ENCODE data around the gene MRPL54. TPM values are rescaled to one million over a fixed set of nuclear protein-coding genes. Genes with fewer than 3 reads are reported as not detected.

The MRPL54 gene
- total RNA-seq, 1 experiment from 2014 or later = 46.4 TPM

DNA sequence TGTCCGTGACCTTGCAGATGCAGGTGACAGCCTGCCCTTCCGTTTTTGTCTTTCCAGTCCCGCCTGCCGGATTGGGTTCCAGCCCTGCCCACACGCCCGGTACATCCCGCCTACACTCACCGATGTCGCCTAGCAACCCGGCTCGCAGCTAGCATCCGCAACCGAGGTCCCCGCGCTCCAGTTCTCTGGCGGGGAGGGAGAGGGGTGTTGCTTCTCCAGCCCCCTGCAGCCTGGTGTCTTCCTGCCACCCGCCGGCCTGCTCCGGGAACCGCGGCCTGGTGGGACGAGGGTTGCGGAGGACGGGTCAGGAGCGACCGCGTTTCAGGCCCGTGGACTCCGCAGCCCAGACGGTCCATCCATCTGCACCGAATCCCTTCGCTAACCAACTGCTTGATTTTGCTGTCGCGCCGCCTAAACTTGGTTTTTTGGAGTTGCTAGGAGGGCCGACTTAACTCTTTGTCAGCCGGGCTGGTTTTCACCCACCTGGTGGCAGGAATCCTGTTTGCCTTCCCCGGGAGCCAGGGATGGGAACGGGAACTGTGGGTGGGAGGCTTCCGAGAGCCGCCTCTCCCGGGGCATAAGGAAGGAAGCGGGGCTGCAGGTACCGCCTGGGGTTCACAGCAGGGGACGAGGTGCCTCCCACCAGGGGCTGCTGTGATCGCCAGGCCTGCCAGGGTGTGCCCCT is 39.1 kb downstream of the MRPL54 start:
- Mint-ChIP-seq H3K4me1 (ENCODE audit: low read depth, unreplicated experiment) (no peaks in the 10 kb centered on the region), H3K27ac (ENCODE audit: unreplicated experiment) (no peak overlapping the region)

DNA sequence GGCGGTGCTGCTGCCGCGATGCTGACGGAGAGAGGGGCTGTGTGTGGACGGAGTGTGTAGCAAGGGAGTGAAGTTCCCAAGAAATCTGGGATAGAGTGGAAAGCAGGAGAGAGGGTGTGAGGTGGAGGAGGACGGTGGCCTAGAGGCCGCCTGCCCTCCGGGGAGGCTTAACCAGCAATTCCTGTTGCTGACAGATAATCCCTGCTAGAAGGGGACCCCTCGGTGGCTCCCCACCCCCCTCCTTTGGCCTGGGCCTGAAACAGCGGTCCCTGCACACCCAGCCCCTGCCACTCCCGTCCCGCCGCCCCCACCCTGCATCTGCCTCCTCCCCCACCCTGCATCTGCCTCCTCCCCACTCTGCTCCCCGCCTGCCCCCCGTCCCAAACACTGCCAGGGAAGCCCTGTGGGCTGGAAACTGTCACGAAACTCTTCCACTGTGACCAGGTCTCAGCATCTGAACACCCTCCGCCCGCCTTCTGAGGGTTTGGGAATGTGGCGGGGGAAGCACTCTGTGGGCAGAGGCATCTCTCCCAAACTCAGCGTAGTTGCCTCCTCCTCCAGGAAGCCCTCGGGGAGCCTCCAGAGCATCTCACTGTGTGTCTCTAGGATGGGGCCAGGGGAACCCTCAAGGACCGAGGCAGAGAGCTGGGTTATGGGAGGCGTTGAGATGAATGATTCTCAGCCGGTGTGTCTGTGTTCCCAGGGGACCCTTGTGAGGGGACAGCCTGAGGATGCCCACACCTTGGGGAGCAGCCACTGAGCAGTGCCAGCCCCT is 40.8 kb downstream of the MRPL54 start:
- Mint-ChIP-seq H3K27me3 (ENCODE audit: insufficient read depth, unreplicated experiment) (peaks cover 5% of the 10 kb centered on the region), H3K27ac (ENCODE audit: unreplicated experiment) (no peak overlapping the region), H3K4me1 (ENCODE audit: low read depth, unreplicated experiment) (no peaks in the 10 kb centered on the region), H3K9me3 (ENCODE audit: unreplicated experiment) (no peaks in the 10 kb centered on the region), H3K36me3 (ENCODE audit: insufficient read depth, unreplicated experiment) (no peaks in the 10 kb centered on the region), H3K4me3 (ENCODE audit: unreplicated experiment) (no peak overlapping the region)
- BruUV-seq (replicated peaks) = no TSS peak
- POLR2A ChIA-PET = no interaction called here
- Histone ChIP-seq H3K9me3 (no peaks in the 10 kb centered on the region), H3K4me1 (no peaks in the 10 kb centered on the region), H3K27me3 (replicated peaks; ENCODE audit: control insufficient read depth, insufficient read depth, low read length) (no peaks in the 10 kb centered on the region; the same call in 1 of the 2 replicates), H3K4me3 (ENCODE audit: low read depth, low read length) (no peak overlapping the region), H3K36me3 (ENCODE audit: control insufficient read depth, insufficient read depth, low read length) (no peaks in the 10 kb centered on the region)
- CTCF ChIA-PET = interaction anchor here (0.6 kb wide), 1 partner anchor 64 kb away, joined by 4 read pairs; no protein-coding TSS in a partner anchor
- TF ChIP-seq, protein P1, sequence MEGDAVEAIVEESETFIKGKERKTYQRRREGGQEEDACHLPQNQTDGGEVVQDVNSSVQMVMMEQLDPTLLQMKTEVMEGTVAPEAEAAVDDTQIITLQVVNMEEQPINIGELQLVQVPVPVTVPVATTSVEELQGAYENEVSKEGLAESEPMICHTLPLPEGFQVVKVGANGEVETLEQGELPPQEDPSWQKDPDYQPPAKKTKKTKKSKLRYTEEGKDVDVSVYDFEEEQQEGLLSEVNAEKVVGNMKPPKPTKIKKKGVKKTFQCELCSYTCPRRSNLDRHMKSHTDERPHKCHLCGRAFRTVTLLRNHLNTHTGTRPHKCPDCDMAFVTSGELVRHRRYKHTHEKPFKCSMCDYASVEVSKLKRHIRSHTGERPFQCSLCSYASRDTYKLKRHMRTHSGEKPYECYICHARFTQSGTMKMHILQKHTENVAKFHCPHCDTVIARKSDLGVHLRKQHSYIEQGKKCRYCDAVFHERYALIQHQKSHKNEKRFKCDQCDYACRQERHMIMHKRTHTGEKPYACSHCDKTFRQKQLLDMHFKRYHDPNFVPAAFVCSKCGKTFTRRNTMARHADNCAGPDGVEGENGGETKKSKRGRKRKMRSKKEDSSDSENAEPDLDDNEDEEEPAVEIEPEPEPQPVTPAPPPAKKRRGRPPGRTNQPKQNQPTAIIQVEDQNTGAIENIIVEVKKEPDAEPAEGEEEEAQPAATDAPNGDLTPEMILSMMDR (IDR thresholded peaks at IDR 0.05; ENCODE audit: insufficient read depth in 1 of 2, low read depth in 1 of 2, low read length in 1 of 2, severe bottlenecking in 1 of 2, unreplicated experiment in 1 of 2) = no peak
- intact Hi-C loops (cut with micrococcal nuclease; ENCODE audit: unreplicated experiment) = no loop called here
- DNase-seq = no peak

More for the DNA sequence above, 39.1 kb downstream of the MRPL54 start:
- no peak overlapping the region for H3K4me3 Mint-ChIP-seq (ENCODE audit: unreplicated experiment)
- ChIA-PET CTCF (no interaction called here), POLR2A (no interaction called here)
- no peaks in the 10 kb centered on the region for H3K9me3 ChIP-seq
- no peaks in the 10 kb centered on the region for H3K36me3 Mint-ChIP-seq (ENCODE audit: insufficient read depth, unreplicated experiment)
- DNase-seq = no peak
- TF ChIP-seq, protein P1 (IDR thresholded peaks at IDR 0.05; ENCODE audit: insufficient read depth in 1 of 2, low read depth in 1 of 2, low read length in 1 of 2, severe bottlenecking in 1 of 2, unreplicated experiment in 1 of 2) = no peak
- peaks cover 5% of the 10 kb centered on the region for H3K27me3 Mint-ChIP-seq (ENCODE audit: insufficient read depth, unreplicated experiment)
- no peaks in the 10 kb centered on the region; the same call in 1 of the 2 replicates for H3K27me3 ChIP-seq (replicated peaks; ENCODE audit: control insufficient read depth, insufficient read depth, low read length)
- no TSS peak for BruUV-seq (replicated peaks)
- no peak overlapping the region for H3K4me3 ChIP-seq (ENCODE audit: low read depth, low read length)
- intact Hi-C loops (cut with micrococcal nuclease; ENCODE audit: unreplicated experiment) = no loop called here
- H3K4me1 ChIP-seq = no peaks in the 10 kb centered on the region
- no peaks in the 10 kb centered on the region for H3K9me3 Mint-ChIP-seq (ENCODE audit: unreplicated experiment)
- H3K36me3 ChIP-seq (ENCODE audit: control insufficient read depth, insufficient read depth, low read length) = no peaks in the 10 kb centered on the region

DNA sequence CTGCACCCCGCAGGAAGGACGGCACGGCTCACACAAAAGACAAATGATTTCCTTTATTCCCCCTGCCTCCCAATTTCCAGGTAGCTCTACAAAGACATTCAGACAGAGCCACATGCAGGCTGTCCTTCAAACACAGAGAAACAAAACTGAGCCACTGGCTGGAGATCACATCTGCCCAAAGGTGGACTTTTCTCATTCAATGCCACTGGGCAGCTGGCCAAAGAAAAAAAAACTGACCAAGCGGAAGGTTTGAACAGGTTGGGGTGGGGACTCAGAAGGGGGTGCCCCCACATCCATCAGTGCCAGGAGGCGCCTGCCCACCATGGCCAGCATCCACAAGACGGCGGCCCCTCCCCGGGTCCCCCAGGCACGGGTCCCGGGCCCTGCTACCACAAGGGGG is 41.5 kb downstream of the MRPL54 start:
- BruUV-seq (replicated peaks) = no TSS peak
- Histone ChIP-seq H3K4me3 (ENCODE audit: low read depth, low read length) (no peak overlapping the region), H3K36me3 (ENCODE audit: control insufficient read depth, insufficient read depth, low read length) (no peaks in the 10 kb centered on the region), H3K9me3 (no peaks in the 10 kb centered on the region), H3K27me3 (replicated peaks; ENCODE audit: control insufficient read depth, insufficient read depth, low read length) (no peaks in the 10 kb centered on the region; the same call in 1 of the 2 replicates), H3K4me1 (no peaks in the 10 kb centered on the region)
- Mint-ChIP-seq H3K4me1 (ENCODE audit: low read depth, unreplicated experiment) (no peaks in the 10 kb centered on the region), H3K27ac (ENCODE audit: unreplicated experiment) (no peak overlapping the region), H3K9me3 (ENCODE audit: unreplicated experiment) (no peaks in the 10 kb centered on the region), H3K4me3 (ENCODE audit: unreplicated experiment) (no peak overlapping the region), H3K36me3 (ENCODE audit: insufficient read depth, unreplicated experiment) (no peaks in the 10 kb centered on the region), H3K27me3 (ENCODE audit: insufficient read depth, unreplicated experiment) (peaks cover 5% of the 10 kb centered on the region)
- ChIA-PET POLR2A (no interaction called here), CTCF (interaction anchor here (0.6 kb wide), 1 partner anchor 73 kb away, joined by 4 read pairs; no protein-coding TSS in a partner anchor)
- DNase-seq = no peak
- intact Hi-C loops (cut with micrococcal nuclease; ENCODE audit: unreplicated experiment) = no loop called here
- TF ChIP-seq, protein P1 (IDR thresholded peaks at IDR 0.05; ENCODE audit: insufficient read depth in 1 of 2, low read depth in 1 of 2, low read length in 1 of 2, severe bottlenecking in 1 of 2, unreplicated experiment in 1 of 2) = no peak

Measured in Caco-2 (cell line).